Panc1 (cell line): ENCODE results near the gene TMC3. TPM values are rescaled to one million over a fixed set of nuclear protein-coding genes. Genes with fewer than 3 reads are reported as not detected.

Experiments used
- ATAC-seq: fragments of 200-7000 bp; cut with Tn5 transposase; 2 replicates; pipeline ENCODE4 v1.9.1; 2020; ENCODE audit warnings: mild to moderate bottlenecking, moderate library complexity
- BruUV-seq: library from RNA; stranded (reverse); fragments of 400-500 nt; replicated peaks from 2 replicates; lab custom pipeline; 2021; lab: Mats Ljungman, UMichigan
- CTCF ChIA-PET: fragments of 300-600 bp; sonication (Branson Sonifier 250); formaldehyde crosslinking; loops from one replicate; lab custom pipeline; 2022; ENCODE audit warnings: antibody characterized with exemption; lab: Charles Lee
- POLR2A ChIA-PET: fragments of 300-600 bp; sonication (Branson Sonifier 250); formaldehyde crosslinking; loops from one replicate; lab custom pipeline; 2022; ENCODE audit warnings: antibody characterized with exemption; lab: Charles Lee
- DNase-seq: peaks from one replicate; pipeline ENCODE4 v3.0.0-alpha.2; 2010; ENCODE audit warnings: low read depth, low spot score
- H3K27ac ChIP-seq: 2 replicates; pipeline ENCODE4 v1.5.1; 2011; ENCODE audit warnings: mild to moderate bottlenecking, low read length, inconsistent platforms
- H3K27me3 ChIP-seq: fragments of 200-500 bp; sonication (Bioruptor generic); 2 replicates; pipeline ENCODE4 v1.6.0; 2014; ENCODE audit warnings: low read length, inconsistent platforms; ENCODE audit not compliant: control insufficient read depth, insufficient read depth
- H3K36me3 ChIP-seq: fragments of 200-500 bp; sonication (Bioruptor generic); 2 replicates; pipeline ENCODE4 v1.5.1; 2014; ENCODE audit warnings: inconsistent platforms, mild to moderate bottlenecking, low read length, moderate library complexity; ENCODE audit not compliant: control insufficient read depth, insufficient read depth
- H3K4me1 ChIP-seq: 2 replicates; pipeline ENCODE4 v1.5.1; 2011; ENCODE audit warnings: inconsistent platforms, mild to moderate bottlenecking, low read length, moderate library complexity; ENCODE audit not compliant: control insufficient read depth, insufficient read depth
- H3K4me3 ChIP-seq, 2 experiments: 2 replicates each; pipeline ENCODE4 v1.5.1; 2011 to 2012; ENCODE audit warnings: low read depth in 2 of 2, low read length in 2 of 2, mild to moderate bottlenecking in 2 of 2, inconsistent platforms in 1 of 2, moderate library complexity in 1 of 2
- H3K9me3 ChIP-seq: fragments of 200-500 bp; sonication (Bioruptor generic); 2 replicates; pipeline ENCODE4 v1.5.1; 2014; ENCODE audit warnings: low read depth, mild to moderate bottlenecking, inconsistent platforms, low read length, moderate library complexity; ENCODE audit not compliant: control insufficient read depth, insufficient read depth
- CTCF ChIP-seq: fragments of 450-650 bp; IDR thresholded peaks from 2 replicates; pipeline ENCODE4 v1.5.1; 2017; ENCODE audit warnings: mild to moderate bottlenecking
- POLR2AphosphoS5 ChIP-seq: IDR thresholded peaks from 2 replicates; pipeline ENCODE4 v1.6.1; 2012; ENCODE audit warnings: mild to moderate bottlenecking, low read depth, low read length, moderate library complexity
- REST ChIP-seq, 2 experiments: IDR thresholded peaks; 2 replicates each; pipeline ENCODE4 v1.6.1; 2011 to 2012; ENCODE audit warnings: low read depth in 2 of 2, control low read depth in 1 of 2, low read length in 1 of 2, mild to moderate bottlenecking in 1 of 2, moderate library complexity in 1 of 2; ENCODE audit not compliant: insufficient read depth in 1 of 2
- SIN3A ChIP-seq: IDR thresholded peaks from 2 replicates; pipeline ENCODE4 v1.6.1; 2012; ENCODE audit warnings: low read depth, mild to moderate bottlenecking, low read length, moderate library complexity, borderline replicate concordance; ENCODE audit not compliant: insufficient read depth
- TCF7L2 ChIP-seq: IDR thresholded peaks from 2 replicates; pipeline ENCODE4 v1.6.1; 2011; ENCODE audit warnings: mild to moderate bottlenecking, low read depth, low read length, inconsistent platforms
- in situ Hi-C: cut with HindIII; loops from 2 replicates; pipeline ENCODE4 v1.10.0; 2016; ENCODE audit warnings: low sequenced_read_pairs, low pct_unique_long_range_greater_than_20kb
- intact Hi-C: fragments of 100-400 bp; cut with micrococcal nuclease; formaldehyde crosslinking; loops from one replicate; pipeline ENCODE4 v1.10.0; 2022; ENCODE audit not compliant: unreplicated experiment
- total RNA-seq: library from RNA; stranded (reverse); gene quantifications from one replicate; pipeline ENCODE4 v1.2.1, GENCODE V29; 2021; ENCODE audit not compliant: unreplicated experiment

TMC3 gene
- total RNA-seq, 1 experiment from 2014 or later: not detected

GRCh38 chr15:81301815-81302399, 72.1 kb downstream of the TMC3 start:
- H3K4me3 ChIP-seq: no peak overlapping the region
- in situ Hi-C loops (no loop called here), intact Hi-C loops (no loop called here)
- CTCF ChIA-PET: no interaction called here
- no peaks in the 10 kb centered on the region; the same call in 1 of the 2 replicates for H3K27me3 ChIP-seq
- no peak overlapping the region for H3K27ac ChIP-seq
- H3K9me3 ChIP-seq: no peaks in the 10 kb centered on the region
- TF ChIP-seq SIN3A (no peak), CTCF (no peak)
- ATAC-seq (no peak), DNase-seq (no peak)
- POLR2A ChIA-PET: no interaction called here
- no peaks in the 10 kb centered on the region for H3K36me3 ChIP-seq
- no peaks in the 10 kb centered on the region for H3K4me1 ChIP-seq
- BruUV-seq: no TSS peak

- intact Hi-C loops: no loop called here
- Histone ChIP-seq H3K9me3 (no peaks in the 10 kb centered on the region), H3K27me3 (no peaks in the 10 kb centered on the region; the same call in 1 of the 2 replicates), H3K27ac (no peak overlapping the region), H3K4me1 (no peaks in the 10 kb centered on the region), H3K36me3 (no peaks in the 10 kb centered on the region), H3K4me3 (no peak overlapping the region)
- POLR2A ChIA-PET: no interaction called here
- ATAC-seq: no peak
- CTCF ChIA-PET: no interaction called here
- DNase-seq: no peak
- TF ChIP-seq TCF7L2: no peak
- no peak for TF ChIP-seq SIN3A
- TF ChIP-seq REST (IDR thresholded peaks at IDR 0.05; ENCODE audit: insufficient read depth in 1 of 2, low read depth in 2 of 2, low read length in 1 of 2): no peak
- TF ChIP-seq POLR2AphosphoS5: no peak
- TF ChIP-seq CTCF: no peak
- in situ Hi-C loops: no loop called here
- no TSS peak for BruUV-seq
These were observed 72.6 kb downstream of the TMC3 start for GRCh38 chr15:81301385-81301784.
